ENCODE results near the gene ATRAID. TPM values are rescaled to one million over a fixed set of nuclear protein-coding genes. Genes with fewer than 3 reads are reported as not detected.

The ATRAID gene
- total RNA-seq, 1 donor from 2014 or later, result 112 TPM

DNA sequence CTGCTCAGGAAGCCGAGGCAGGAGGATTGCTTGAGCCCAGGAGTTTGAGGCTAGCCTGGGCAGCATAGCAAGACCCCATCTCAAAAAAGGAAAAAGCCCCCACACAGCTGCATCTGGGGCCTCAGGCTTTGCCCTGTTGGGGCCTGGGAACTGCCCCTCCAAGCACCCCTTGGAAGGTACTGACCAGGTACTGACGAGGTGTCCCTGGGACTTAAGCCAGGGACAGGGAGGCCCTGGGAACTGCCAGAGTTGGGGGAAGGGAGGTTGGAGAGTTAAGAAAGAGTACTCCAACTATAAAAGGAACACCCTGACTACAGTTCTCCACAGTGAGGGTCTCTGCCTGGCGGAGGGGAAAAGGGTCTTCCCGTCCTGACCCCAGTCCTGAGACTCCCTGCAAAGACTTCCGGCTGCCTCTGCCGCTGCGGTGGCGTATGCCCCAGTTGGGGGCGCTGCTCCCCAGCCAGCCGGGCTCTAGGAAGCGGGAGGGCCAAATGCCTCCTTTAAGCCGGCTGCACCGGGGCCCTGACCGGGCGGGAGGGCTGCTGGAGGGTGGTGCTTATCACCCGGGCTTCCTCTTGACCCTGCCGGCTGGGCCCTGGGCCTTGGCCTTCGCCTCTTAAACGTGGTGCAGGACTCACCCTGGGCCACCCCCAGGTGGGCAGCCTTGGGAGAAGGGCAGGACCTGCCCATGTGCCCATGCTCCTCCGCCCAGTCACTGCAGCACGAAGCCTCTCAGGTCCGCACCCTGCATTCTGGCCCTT is 38.2 kb downstream of the ATRAID start:
- no peaks in the 10 kb centered on the region for H3K9me3 Mint-ChIP-seq

DNA sequence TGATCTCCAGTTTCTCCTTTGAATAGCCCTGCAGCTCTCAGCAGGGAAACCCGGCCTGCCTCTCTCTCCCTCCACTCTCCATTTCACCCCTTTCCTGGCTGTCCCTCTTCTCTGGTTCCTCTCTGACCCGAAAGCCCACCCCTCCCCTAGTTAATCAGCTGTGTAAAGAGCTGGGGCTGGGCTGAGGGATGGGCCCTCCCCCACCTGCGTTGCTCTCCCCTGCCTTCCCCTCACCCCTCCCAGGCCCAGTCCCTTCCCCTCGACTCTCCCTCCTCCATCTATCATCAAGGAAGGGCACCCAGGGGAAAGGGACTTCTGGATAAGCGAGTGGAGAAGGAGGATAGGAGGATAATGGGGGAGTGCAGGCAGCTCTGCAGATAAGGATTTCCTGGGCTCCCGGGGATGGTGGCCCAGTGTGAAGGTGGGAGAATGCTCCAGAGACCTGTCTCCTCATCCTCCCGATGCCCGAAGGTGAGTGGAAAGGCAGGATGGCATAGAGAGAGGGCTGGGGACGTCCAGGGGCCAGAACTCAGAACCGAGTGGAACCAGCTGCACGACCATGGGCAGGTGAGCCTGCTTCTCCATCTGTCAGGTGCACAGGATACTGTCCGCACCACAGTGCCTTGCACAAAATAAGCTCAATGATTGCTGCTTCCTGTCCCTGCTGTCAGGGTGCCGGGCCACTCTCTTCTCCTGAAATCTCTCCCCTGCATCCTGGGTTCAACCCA is 39.0 kb downstream of the ATRAID start:
- DNase-seq (ENCODE audit: low spot score in 2 of 2, unreplicated experiment in 2 of 2), result no peak
- no peak overlapping the region for H3K4me3 Mint-ChIP-seq
- peaks cover 7% of the 10 kb centered on the region for H3K4me1 Mint-ChIP-seq
- TF ChIP-seq, protein P1, sequence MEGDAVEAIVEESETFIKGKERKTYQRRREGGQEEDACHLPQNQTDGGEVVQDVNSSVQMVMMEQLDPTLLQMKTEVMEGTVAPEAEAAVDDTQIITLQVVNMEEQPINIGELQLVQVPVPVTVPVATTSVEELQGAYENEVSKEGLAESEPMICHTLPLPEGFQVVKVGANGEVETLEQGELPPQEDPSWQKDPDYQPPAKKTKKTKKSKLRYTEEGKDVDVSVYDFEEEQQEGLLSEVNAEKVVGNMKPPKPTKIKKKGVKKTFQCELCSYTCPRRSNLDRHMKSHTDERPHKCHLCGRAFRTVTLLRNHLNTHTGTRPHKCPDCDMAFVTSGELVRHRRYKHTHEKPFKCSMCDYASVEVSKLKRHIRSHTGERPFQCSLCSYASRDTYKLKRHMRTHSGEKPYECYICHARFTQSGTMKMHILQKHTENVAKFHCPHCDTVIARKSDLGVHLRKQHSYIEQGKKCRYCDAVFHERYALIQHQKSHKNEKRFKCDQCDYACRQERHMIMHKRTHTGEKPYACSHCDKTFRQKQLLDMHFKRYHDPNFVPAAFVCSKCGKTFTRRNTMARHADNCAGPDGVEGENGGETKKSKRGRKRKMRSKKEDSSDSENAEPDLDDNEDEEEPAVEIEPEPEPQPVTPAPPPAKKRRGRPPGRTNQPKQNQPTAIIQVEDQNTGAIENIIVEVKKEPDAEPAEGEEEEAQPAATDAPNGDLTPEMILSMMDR (IDR thresholded peaks at IDR 0.05; ENCODE audit: unreplicated experiment), result no peak
- H3K9me3 Mint-ChIP-seq, result no peaks in the 10 kb centered on the region
- no peak overlapping the region for H3K27ac Mint-ChIP-seq
- H3K27me3 Mint-ChIP-seq (ENCODE audit: low read depth), result peaks cover 35% of the 10 kb centered on the region
- no peaks in the 10 kb centered on the region for H3K36me3 Mint-ChIP-seq

More for the DNA sequence above, 38.2 kb downstream of the ATRAID start:
- peaks cover 29% of the 10 kb centered on the region for H3K27me3 Mint-ChIP-seq (ENCODE audit: low read depth)
- H3K4me3 Mint-ChIP-seq, result no peak overlapping the region
- peaks cover 7% of the 10 kb centered on the region for H3K4me1 Mint-ChIP-seq
- H3K36me3 Mint-ChIP-seq, result no peaks in the 10 kb centered on the region
- TF ChIP-seq, protein P1 (IDR thresholded peaks at IDR 0.05; ENCODE audit: unreplicated experiment), result peak; percentile 38
- peak in 1 of 2 experiments; percentile 70 for DNase-seq (ENCODE audit: low spot score in 2 of 2, unreplicated experiment in 2 of 2)
- no peak overlapping the region for H3K27ac Mint-ChIP-seq

DNA sequence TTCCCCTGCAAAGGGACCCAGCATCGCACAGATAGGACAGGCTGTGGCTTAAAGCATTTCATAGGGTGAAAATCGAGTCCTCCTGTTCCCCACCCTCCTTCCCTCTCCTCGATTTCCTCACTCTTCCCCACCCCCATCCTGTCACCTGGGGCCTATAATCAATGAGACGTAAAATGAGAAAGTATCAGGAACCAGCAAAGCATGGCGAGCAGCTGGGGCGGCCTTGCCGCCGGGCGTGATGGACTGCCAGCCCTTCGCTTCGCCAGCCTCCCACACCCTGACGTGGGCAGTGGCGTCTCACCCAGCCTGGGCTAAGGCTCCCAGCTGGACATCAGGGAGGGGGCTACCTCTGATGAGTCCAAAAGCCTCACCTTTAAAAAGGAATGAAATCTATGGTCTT is 39.9 kb downstream of the ATRAID start:
- H3K4me1 Mint-ChIP-seq, result peaks cover 7% of the 10 kb centered on the region
- H3K27ac Mint-ChIP-seq, result no peak overlapping the region
- H3K27me3 Mint-ChIP-seq (ENCODE audit: low read depth), result peaks cover 45% of the 10 kb centered on the region
- H3K9me3 Mint-ChIP-seq, result no peaks in the 10 kb centered on the region
- H3K4me3 Mint-ChIP-seq, result no peak overlapping the region
- TF ChIP-seq, protein P1 (IDR thresholded peaks at IDR 0.05; ENCODE audit: unreplicated experiment), result no peak
- no peak for DNase-seq (ENCODE audit: low spot score in 2 of 2, unreplicated experiment in 2 of 2)
- no peaks in the 10 kb centered on the region for H3K36me3 Mint-ChIP-seq

DNA sequence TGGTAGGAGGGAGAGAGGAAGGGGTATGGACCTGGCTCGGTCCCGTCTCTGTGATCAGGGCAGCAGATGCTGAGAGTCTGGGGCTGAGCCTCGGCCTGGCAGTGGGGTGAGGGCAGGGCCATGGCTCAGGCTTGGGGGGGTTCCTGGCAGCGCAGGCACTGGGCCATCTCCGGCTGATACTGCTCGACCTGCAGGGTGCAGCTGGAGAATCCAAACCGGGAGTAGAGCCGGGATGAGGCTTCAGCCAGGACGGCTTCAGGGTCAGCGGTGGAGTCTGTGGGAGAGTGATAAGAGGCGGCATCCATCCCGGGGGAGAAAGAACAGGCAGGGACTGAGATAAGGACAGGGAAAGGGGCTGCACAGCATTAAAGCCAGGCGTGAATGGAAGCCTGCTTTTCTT is 43.3 kb downstream of the ATRAID start:
- Mint-ChIP-seq H3K27ac (no peak overlapping the region), H3K36me3 (no peaks in the 10 kb centered on the region), H3K4me1 (peaks cover 2% of the 10 kb centered on the region), H3K27me3 (ENCODE audit: low read depth) (peaks cover 66% of the 10 kb centered on the region), H3K4me3 (no peak overlapping the region), H3K9me3 (no peaks in the 10 kb centered on the region)
- DNase-seq (ENCODE audit: low spot score in 2 of 2, unreplicated experiment in 2 of 2), result no peak
- TF ChIP-seq, protein P1 (IDR thresholded peaks at IDR 0.05; ENCODE audit: unreplicated experiment), result no peak

DNA sequence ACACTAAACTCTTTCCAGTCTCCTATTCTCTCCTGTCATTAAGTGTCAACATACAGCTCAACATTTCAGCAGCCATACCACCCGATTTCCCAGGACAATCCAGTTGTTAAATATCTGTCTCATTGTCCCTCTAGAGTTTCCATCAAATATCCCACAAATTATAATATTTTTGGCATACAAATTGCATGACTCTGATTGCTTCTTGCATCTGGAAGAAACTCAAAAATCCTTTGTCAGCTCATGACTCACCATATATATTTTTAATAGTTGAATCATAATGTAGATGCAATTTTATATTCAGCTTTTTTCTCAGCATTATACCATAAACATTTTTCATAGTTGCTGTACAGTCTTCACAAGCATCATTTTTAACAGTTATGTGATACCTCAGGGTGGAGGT is 43.8 kb downstream of the ATRAID start:
- DNase-seq (ENCODE audit: low spot score in 2 of 2, unreplicated experiment in 2 of 2), result no peak
- TF ChIP-seq, protein P1 (IDR thresholded peaks at IDR 0.05; ENCODE audit: unreplicated experiment), result no peak
- no peaks in the 10 kb centered on the region for H3K4me1 Mint-ChIP-seq
- no peaks in the 10 kb centered on the region for H3K9me3 Mint-ChIP-seq
- no peak overlapping the region for H3K27ac Mint-ChIP-seq
- no peak overlapping the region for H3K4me3 Mint-ChIP-seq
- H3K36me3 Mint-ChIP-seq, result no peaks in the 10 kb centered on the region
- H3K27me3 Mint-ChIP-seq (ENCODE audit: low read depth), result peaks cover 68% of the 10 kb centered on the region
